Keratinocyte (primary cell): ENCODE data around the gene C14orf119. TPM values are rescaled to one million over a fixed set of nuclear protein-coding genes. Genes with fewer than 3 reads are reported as not detected.

Source experiments
- DNase-seq: peaks from one replicate; pipeline ENCODE4 v3.0.0-alpha.2; 2011; ENCODE audit warnings: low read depth, missing footprints, low spot score
- FAIRE-seq: peaks from 2 replicates; lab custom pipeline; 2011; peaks lifted over from hg19 to GRCh38; lab: Jason Lieb, UNC
- H2AFZ ChIP-seq: 2 replicates; pipeline ENCODE4 v1.6.0; 2012; ENCODE audit warnings: low read length, control low read depth, inconsistent platforms; ENCODE audit not compliant: control insufficient read depth
- H3K27ac ChIP-seq: 2 replicates; pipeline ENCODE4 v1.5.1; 2011; ENCODE audit warnings: low read length; ENCODE audit not compliant: control insufficient read depth, insufficient read depth
- H3K27me3 ChIP-seq: 3 replicates; pipeline ENCODE4 v1.6.0; 2011; ENCODE audit warnings: low read length; ENCODE audit not compliant: control insufficient read depth, insufficient read depth; ENCODE audit errors: extremely low read depth
- H3K36me3 ChIP-seq, 2 experiments: 2 replicates in 1 of 2; 3 replicates in 1 of 2; pipeline ENCODE4 v1.5.1; 2011; ENCODE audit warnings: low read length in 2 of 2, mild to moderate bottlenecking in 1 of 2; ENCODE audit not compliant: control insufficient read depth in 2 of 2, insufficient read depth in 2 of 2; ENCODE audit errors: extremely low read depth in 1 of 2
- H3K4me1 ChIP-seq: 3 replicates; pipeline ENCODE4 v1.5.1; 2011; ENCODE audit warnings: low read length; ENCODE audit not compliant: control insufficient read depth, insufficient read depth; ENCODE audit errors: extremely low read depth
- H3K4me2 ChIP-seq: 3 replicates; pipeline ENCODE4 v1.6.0; 2011; ENCODE audit warnings: low read depth, low read length; ENCODE audit not compliant: control insufficient read depth, insufficient read depth; ENCODE audit errors: extremely low read depth
- H3K4me3 ChIP-seq, 3 experiments: fragments of 200-600 bp in 1 of 3; sonication (generic) in 1 of 3; 2 replicates in 2 of 3; 3 replicates in 1 of 3; pipeline ENCODE4 v1.5.1; 2011 to 2016; ENCODE audit warnings: low read length in 3 of 3, mild to moderate bottlenecking in 3 of 3, control low read depth in 2 of 3, inconsistent platforms in 1 of 3, low read depth in 1 of 3, mixed read lengths in 1 of 3, mixed run types in 1 of 3, moderate library complexity in 1 of 3; ENCODE audit not compliant: control insufficient read depth in 2 of 3, insufficient read depth in 2 of 3; ENCODE audit errors: extremely low read depth in 1 of 3
- H3K79me2 ChIP-seq: 2 replicates; pipeline ENCODE4 v1.6.0; 2012; ENCODE audit warnings: low read length; ENCODE audit not compliant: control insufficient read depth, insufficient read depth
- H3K9ac ChIP-seq: 3 replicates; pipeline ENCODE4 v1.6.0; 2011; ENCODE audit warnings: low read length; ENCODE audit not compliant: control insufficient read depth, insufficient read depth; ENCODE audit errors: extremely low read depth
- H3K9me1 ChIP-seq: 3 replicates; pipeline ENCODE4 v1.6.0; 2011; ENCODE audit warnings: low read length; ENCODE audit not compliant: control insufficient read depth, insufficient read depth; ENCODE audit errors: extremely low read depth
- H3K9me3 ChIP-seq: 2 replicates; pipeline ENCODE4 v1.5.1; 2012; ENCODE audit warnings: low read depth, low read length; ENCODE audit not compliant: control insufficient read depth
- H4K20me1 ChIP-seq: 3 replicates; pipeline ENCODE4 v1.6.0; 2011; ENCODE audit warnings: low read length; ENCODE audit not compliant: control insufficient read depth, insufficient read depth; ENCODE audit errors: extremely low read depth
- EZH2 ChIP-seq: IDR thresholded peaks from one replicate; pipeline ENCODE4 v1.6.1; 2012; ENCODE audit warnings: inconsistent platforms, mild to moderate bottlenecking, low read length, moderate library complexity
- dilution Hi-C: fragments of 300-500 bp; cut with MboI; formaldehyde crosslinking; loops from one replicate; pipeline ENCODE4 v1.7.0; 2020; ENCODE audit warnings: low sequenced_read_pairs; ENCODE audit not compliant: extremely low pct_ligation_motif_present
- polyA plus RNA-seq, 5 experiments: library from polyadenylated mRNA; depleted of rRNA in 3 of 5; stranded (reverse) in 3 of 5; stranded (forward) in 1 of 5; unstranded in 1 of 5; fragments of >200 nt; gene quantifications; 1 replicate in 1 of 5; 2 replicates in 3 of 5; 3 replicates in 1 of 5; pipeline versions ENCODE4 v1.2.1 to v1.2.3, GENCODE V29; 2011 to 2012; ENCODE audit warnings: missing spikeins in 2 of 5, low read depth in 1 of 5, low replicate concordance in 1 of 5
- TF ChIP-seq, protein P1 (sequence below), 3 experiments: IDR thresholded peaks in 1 of 3; conservative IDR thresholded peaks in 1 of 3; optimal IDR thresholded peaks in 1 of 3; 2 replicates in 2 of 3; 3 replicates in 1 of 3; pipeline versions ENCODE3 to v1.5.1; 2011; ENCODE audit warnings: low read length in 3 of 3, mild to moderate bottlenecking in 3 of 3, moderate library complexity in 2 of 3, control low read depth in 1 of 3, inconsistent platforms in 1 of 3; ENCODE audit not compliant: insufficient read depth in 2 of 3; ENCODE audit errors: extremely low read depth in 1 of 3

Gene C14orf119
- polyA plus RNA-seq, 1 donor (not counting 4 experiments of a cell fraction or from before 2014, with no cell fraction given) = 73.7 TPM

- DNase-seq (no peak), FAIRE-seq (no peak)
- peak overlapping the region; percentile 8 for H3K4me2 ChIP-seq
- peak overlapping the region; percentile 6 for H3K27ac ChIP-seq
- H3K79me2 ChIP-seq = no peaks in the 10 kb centered on the region
- peaks cover 7 to 8% of the 10 kb centered on the region in 2 experiments for H3K36me3 ChIP-seq
- H2AFZ ChIP-seq = no peak overlapping the region
- H3K4me3 ChIP-seq = no peak overlapping the region
- H3K9me3 ChIP-seq = no peaks in the 10 kb centered on the region
- peak overlapping the region; percentile 11 for H3K9ac ChIP-seq
- dilution Hi-C loops = no loop called here
- no peaks in the 10 kb centered on the region for H3K27me3 ChIP-seq
- TF ChIP-seq, protein P1, sequence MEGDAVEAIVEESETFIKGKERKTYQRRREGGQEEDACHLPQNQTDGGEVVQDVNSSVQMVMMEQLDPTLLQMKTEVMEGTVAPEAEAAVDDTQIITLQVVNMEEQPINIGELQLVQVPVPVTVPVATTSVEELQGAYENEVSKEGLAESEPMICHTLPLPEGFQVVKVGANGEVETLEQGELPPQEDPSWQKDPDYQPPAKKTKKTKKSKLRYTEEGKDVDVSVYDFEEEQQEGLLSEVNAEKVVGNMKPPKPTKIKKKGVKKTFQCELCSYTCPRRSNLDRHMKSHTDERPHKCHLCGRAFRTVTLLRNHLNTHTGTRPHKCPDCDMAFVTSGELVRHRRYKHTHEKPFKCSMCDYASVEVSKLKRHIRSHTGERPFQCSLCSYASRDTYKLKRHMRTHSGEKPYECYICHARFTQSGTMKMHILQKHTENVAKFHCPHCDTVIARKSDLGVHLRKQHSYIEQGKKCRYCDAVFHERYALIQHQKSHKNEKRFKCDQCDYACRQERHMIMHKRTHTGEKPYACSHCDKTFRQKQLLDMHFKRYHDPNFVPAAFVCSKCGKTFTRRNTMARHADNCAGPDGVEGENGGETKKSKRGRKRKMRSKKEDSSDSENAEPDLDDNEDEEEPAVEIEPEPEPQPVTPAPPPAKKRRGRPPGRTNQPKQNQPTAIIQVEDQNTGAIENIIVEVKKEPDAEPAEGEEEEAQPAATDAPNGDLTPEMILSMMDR (optimal IDR thresholded peaks at IDR 0.05 in 1 of 3, IDR thresholded peaks at IDR 0.05 in 1 of 3, conservative IDR thresholded peaks at IDR 0.05 in 1 of 3; ENCODE audit: extremely low read depth in 1 of 3, insufficient read depth in 2 of 3, low read length in 3 of 3) = no peak
- peaks cover 41% of the 10 kb centered on the region for H3K4me1 ChIP-seq
- no peaks in the 10 kb centered on the region for H3K9me1 ChIP-seq
- H4K20me1 ChIP-seq = no peaks in the 10 kb centered on the region
These were observed 46.6 kb downstream of the C14orf119 start for GRCh38 chr14:23141706-23142444.

- Histone ChIP-seq H3K9me3 (no peaks in the 10 kb centered on the region), H3K9me1 (no peaks in the 10 kb centered on the region), H3K79me2 (no peaks in the 10 kb centered on the region), H3K36me3 (peaks cover 7 to 8% of the 10 kb centered on the region in 2 experiments), H2AFZ (no peak overlapping the region), H3K27ac (no peak overlapping the region), H4K20me1 (no peaks in the 10 kb centered on the region), H3K4me1 (peaks cover 31% of the 10 kb centered on the region), H3K9ac (no peak overlapping the region), H3K4me3 (no peak overlapping the region), H3K4me2 (no peak overlapping the region), H3K27me3 (no peaks in the 10 kb centered on the region)
- dilution Hi-C loops = no loop called here
- FAIRE-seq (no peak), DNase-seq (no peak)
- no peak for TF ChIP-seq EZH2
- TF ChIP-seq, protein P1 (optimal IDR thresholded peaks at IDR 0.05 in 1 of 3, IDR thresholded peaks at IDR 0.05 in 1 of 3, conservative IDR thresholded peaks at IDR 0.05 in 1 of 3; ENCODE audit: extremely low read depth in 1 of 3, insufficient read depth in 2 of 3, low read length in 3 of 3) = no peak
These were observed 47.5 kb downstream of the C14orf119 start for GRCh38 chr14:23142826-23143225.
